HCT116 (cell line): Measurements from ENCODE around the gene POLR1A. TPM values are rescaled to one million over a fixed set of nuclear protein-coding genes. Genes with fewer than 3 reads are reported as not detected.

ENCODE experiments used
- ATAC-seq: fragments of 200-7000 bp; cut with Tn5 transposase; 2 replicates; pipeline ENCODE4 v1.9.1; 2020; ENCODE audit warnings: mild to moderate bottlenecking, moderate library complexity
- BruUV-seq: library from RNA; stranded (reverse); fragments of 400-500 nt; replicated peaks from 2 replicates; lab custom pipeline; 2021; lab: Mats Ljungman, UMichigan
- CTCF ChIA-PET: fragments of 300-600 bp; sonication (Branson Sonifier 250); formaldehyde crosslinking; loops from one replicate; lab custom pipeline; 2021; ENCODE audit warnings: antibody characterized with exemption; lab: Charles Lee
- POLR2A ChIA-PET: fragments of 300-600, 350-600 bp; sonication (Branson Sonifier 250); formaldehyde crosslinking; loops from one replicate; lab custom pipeline; 2021; ENCODE audit warnings: antibody characterized with exemption; lab: Charles Lee
- RAD21 ChIA-PET, 2 experiments: fragments of 300-600 bp; sonication (Branson Sonifier 250); formaldehyde crosslinking; loops; one replicate each; lab custom pipeline; 2023; ENCODE audit warnings: low total read pairs in 2 of 2; ENCODE audit not compliant: uncharacterized antibody in 2 of 2, unreplicated experiment in 2 of 2, low non-redundant PET in 1 of 2; lab: Charles Lee
- DNase-seq: peaks from one replicate; pipeline ENCODE4 v3.0.0-alpha.2; 2010; ENCODE audit warnings: low read depth, low spot score
- H2AFZ ChIP-seq: fragments of 200-600 bp; shearing (Covaris generic), sonication (generic); 2 replicates; pipeline ENCODE4 v1.6.1; 2017; ENCODE audit warnings: low read depth, mixed run types, mixed read lengths, antibody characterized with exemption, low read length; ENCODE audit not compliant: poor library complexity, severe bottlenecking
- H3K27ac ChIP-seq: 2 replicates; pipeline ENCODE4 v1.5.1; 2012; ENCODE audit warnings: low read depth, low read length
- H3K27me3 ChIP-seq: fragments of 200-600 bp; sonication (generic); 2 replicates; pipeline ENCODE4 v1.6.1; 2016; ENCODE audit warnings: mixed run types, low read length, mixed read lengths; ENCODE audit not compliant: insufficient read depth
- H3K36me3 ChIP-seq, 2 experiments: fragments of 200-500 bp in 1 of 2; fragments of 200-600 bp in 1 of 2; sonication (Bioruptor generic) in 1 of 2; sonication (generic) in 1 of 2; 2 replicates each; pipeline versions ENCODE4 v1.5.1 to v1.6.1; 2014 to 2016; ENCODE audit warnings: low read length in 2 of 2, inconsistent platforms in 1 of 2, mixed read lengths in 1 of 2, mixed run types in 1 of 2; ENCODE audit not compliant: insufficient read depth in 2 of 2, control insufficient read depth in 1 of 2
- H3K4me1 ChIP-seq, 2 experiments: fragments of 200-600 bp in 1 of 2; sonication (generic) in 1 of 2; 2 replicates each; pipeline versions ENCODE4 v1.5.1 to v1.6.1; 2012 to 2017; ENCODE audit warnings: low read length in 2 of 2, inconsistent platforms in 1 of 2, mild to moderate bottlenecking in 1 of 2, mixed read lengths in 1 of 2, mixed run types in 1 of 2, moderate library complexity in 1 of 2; ENCODE audit not compliant: insufficient read depth in 2 of 2, control insufficient read depth in 1 of 2
- H3K4me2 ChIP-seq: fragments of 200-600 bp; sonication (generic); 2 replicates; pipeline ENCODE4 v1.6.1; 2017; ENCODE audit warnings: mixed run types, low read length, mixed read lengths
- H3K4me3 ChIP-seq, 2 experiments: fragments of 200-600 bp in 1 of 2; sonication (generic) in 1 of 2; replicated peaks in 1 of 2; 2 replicates each; pipeline ENCODE4 v1.5.1; 2011 to 2016; ENCODE audit warnings: low read length in 2 of 2, control low read depth in 1 of 2, low read depth in 1 of 2, mild to moderate bottlenecking in 1 of 2, mixed read lengths in 1 of 2, mixed run types in 1 of 2
- H3K79me2 ChIP-seq: fragments of 200-600 bp; sonication (generic); 2 replicates; pipeline ENCODE4 v1.6.1; 2017; ENCODE audit warnings: mild to moderate bottlenecking, mixed run types, low read length, moderate library complexity, mixed read lengths; ENCODE audit not compliant: insufficient read depth
- H3K9ac ChIP-seq: fragments of 200-600 bp; sonication (generic); 2 replicates; pipeline ENCODE4 v1.6.1; 2016; ENCODE audit warnings: low read length, mixed read lengths
- H3K9me2 ChIP-seq: fragments of 200-600 bp; sonication (generic), shearing (Covaris generic); 2 replicates; pipeline ENCODE4 v1.6.1; 2017; ENCODE audit warnings: mixed run types, mild to moderate bottlenecking, moderate library complexity; ENCODE audit not compliant: insufficient read depth
- H3K9me3 ChIP-seq, 2 experiments: fragments of 200-500 bp in 1 of 2; fragments of 200-600 bp in 1 of 2; sonication (Bioruptor generic) in 1 of 2; sonication (generic) in 1 of 2; 2 replicates each; pipeline ENCODE4 v1.6.1; 2014 to 2017; ENCODE audit warnings: low read length in 2 of 2, mixed read lengths in 2 of 2, inconsistent platforms in 1 of 2, low read depth in 1 of 2, mild to moderate bottlenecking in 1 of 2, mixed run types in 1 of 2, moderate library complexity in 1 of 2; ENCODE audit not compliant: control insufficient read depth in 1 of 2, insufficient read depth in 1 of 2
- H4K20me1 ChIP-seq: fragments of 200-600 bp; sonication (generic), shearing (Covaris generic); 2 replicates; pipeline ENCODE4 v1.6.1; 2017; ENCODE audit warnings: mixed run types, mild to moderate bottlenecking, moderate library complexity; ENCODE audit not compliant: insufficient read depth
- CEBPB ChIP-seq: IDR thresholded peaks from 2 replicates; pipeline ENCODE4 v1.6.1; 2012; ENCODE audit warnings: low read depth
- CTCF ChIP-seq, 3 experiments: fragments of 200-600 bp in 1 of 3; sonication (generic) in 1 of 3; IDR thresholded peaks in 2 of 3; conservative IDR thresholded peaks in 1 of 3; 2 replicates each; pipeline ENCODE4 v1.5.1; 2012 to 2017; ENCODE audit warnings: low read depth in 2 of 3, low read length in 2 of 3, antibody characterized with exemption in 1 of 3, borderline replicate concordance in 1 of 3, control low read depth in 1 of 3, mild to moderate bottlenecking in 1 of 3, mixed read lengths in 1 of 3, mixed run types in 1 of 3, moderate library complexity in 1 of 3; ENCODE audit not compliant: insufficient read depth in 1 of 3
- ELF1 ChIP-seq: IDR thresholded peaks from 2 replicates; pipeline ENCODE4 v1.6.1; 2012; ENCODE audit warnings: low read depth, borderline replicate concordance
- FOSL1 ChIP-seq: IDR thresholded peaks from 2 replicates; pipeline ENCODE4 v1.6.1; 2012; ENCODE audit warnings: low read depth
- MAX ChIP-seq: IDR thresholded peaks from 2 replicates; pipeline ENCODE4 v1.6.1; 2012
- POLR2AphosphoS5 ChIP-seq: IDR thresholded peaks from 2 replicates; pipeline ENCODE4 v1.6.1; 2011; ENCODE audit warnings: mild to moderate bottlenecking, low read depth, low read length, moderate library complexity
- RAD21 ChIP-seq: IDR thresholded peaks from 2 replicates; pipeline ENCODE4 v1.6.1; 2012; ENCODE audit warnings: low read depth, mild to moderate bottlenecking
- REST ChIP-seq: IDR thresholded peaks from 2 replicates; pipeline ENCODE4 v1.6.1; 2012; ENCODE audit warnings: low read depth
- SIN3A ChIP-seq: IDR thresholded peaks from 2 replicates; pipeline ENCODE4 v1.6.1; 2012; ENCODE audit warnings: low read depth
- SRF ChIP-seq: IDR thresholded peaks from 2 replicates; pipeline ENCODE4 v1.6.1; 2012; ENCODE audit warnings: low read depth
- YY1 ChIP-seq: IDR thresholded peaks from 2 replicates; pipeline ENCODE4 v1.6.1; 2011; ENCODE audit warnings: low read length, low read depth, moderate library complexity, mild to moderate bottlenecking; ENCODE audit not compliant: insufficient replicate concordance; ENCODE audit errors: extremely low read depth
- intact Hi-C: fragments of 100-400 bp; cut with micrococcal nuclease; formaldehyde crosslinking; loops from 2 replicates; pipeline ENCODE4 v1.10.0; 2022
- total RNA-seq: library from RNA; stranded (reverse); gene quantifications from one replicate; pipeline ENCODE4 v1.2.1, GENCODE V29; 2021; ENCODE audit not compliant: unreplicated experiment

Gene POLR1A
- total RNA-seq, 1 experiment from 2014 or later = 46.6 TPM

GRCh38 chr2:85984788-85985187 is 120.9 kb downstream of the POLR1A start:
- CTCF ChIA-PET = no interaction called here
- Histone ChIP-seq H4K20me1 (no peaks in the 10 kb centered on the region), H3K4me1 (peaks cover 0 to 3% of the 10 kb centered on the region in 2 experiments; a peak in 1 of 4 replicates), H3K27me3 (no peaks in the 10 kb centered on the region), H3K4me2 (no peak overlapping the region), H2AFZ (no peak overlapping the region), H3K36me3 (no peaks in the 10 kb centered on the region), H3K9me3 (no peaks in the 10 kb centered on the region), H3K4me3 (no peak overlapping the region), H3K27ac (no peak overlapping the region), H3K9me2 (no peaks in the 10 kb centered on the region), H3K9ac (no peak overlapping the region), H3K79me2 (no peaks in the 10 kb centered on the region)
- DNase-seq (no peak), ATAC-seq (no peak)
- intact Hi-C loops = no loop called here
- RAD21 ChIA-PET = no interaction called here
- BruUV-seq = no TSS peak
- TF ChIP-seq RAD21 (no peak), YY1 (no peak), CEBPB (no peak), ELF1 (no peak), SIN3A (no peak), FOSL1 (no peak), MAX (no peak), SRF (no peak), REST (no peak), CTCF (IDR thresholded peaks at IDR 0.05 in 2 of 3, conservative IDR thresholded peaks at IDR 0.05 in 1 of 3; ENCODE audit: borderline replicate concordance in 1 of 3, insufficient read depth in 1 of 3, low read depth in 2 of 3, low read length in 2 of 3) (no peak), POLR2AphosphoS5 (no peak)
- POLR2A ChIA-PET = no interaction called here
